Neural progenitor cell (in vitro differentiated cells): ENCODE results near the gene STK11IP. TPM values are rescaled to one million over a fixed set of nuclear protein-coding genes. Genes with fewer than 3 reads are reported as not detected.

ENCODE experiments used
- DNase-seq: peaks from one replicate; pipeline ENCODE4 v3.0.0-alpha.2; 2016; ENCODE audit warnings: low spot score
- H2AFZ ChIP-seq: fragments of 200-600 bp; sonication (generic); replicated peaks from 2 replicates; pipeline ENCODE4 v1.6.1; 2016; ENCODE audit warnings: antibody characterized with exemption
- H3F3A ChIP-seq: fragments of 200-600 bp; sonication (generic); 2 replicates; pipeline ENCODE4 v1.6.1; 2016; ENCODE audit warnings: antibody characterized with exemption, low read depth
- H3K27ac ChIP-seq: fragments of 200-600 bp; sonication (generic); 2 replicates; pipeline ENCODE4 v1.5.1; 2016; ENCODE audit warnings: mild to moderate bottlenecking
- H3K27me3 ChIP-seq: fragments of 200-600 bp; sonication (generic); 2 replicates; pipeline ENCODE4 v1.6.1; 2016; ENCODE audit warnings: mild to moderate bottlenecking, moderate library complexity
- H3K36me3 ChIP-seq: fragments of 200-600 bp; sonication (generic); 2 replicates; pipeline ENCODE4 v1.5.1; 2016
- H3K4me1 ChIP-seq: fragments of 200-600 bp; sonication (generic); 2 replicates; pipeline ENCODE4 v1.6.1; 2016; ENCODE audit warnings: mixed run types
- H3K4me2 ChIP-seq: fragments of 200-600 bp; sonication (generic); 2 replicates; pipeline ENCODE4 v1.6.1; 2016
- H3K4me3 ChIP-seq: fragments of 200-600 bp; sonication (generic); 2 replicates; pipeline ENCODE4 v1.5.1; 2016
- H3K79me2 ChIP-seq: fragments of 200-600 bp; sonication (generic); 2 replicates; pipeline ENCODE4 v1.6.1; 2016; ENCODE audit warnings: low read depth
- H3K9ac ChIP-seq: fragments of 200-600 bp; sonication (generic); 2 replicates; pipeline ENCODE4 v1.6.1; 2016
- H3K9me3 ChIP-seq: fragments of 200-600 bp; sonication (generic); 2 replicates; pipeline ENCODE4 v1.5.1; 2016; ENCODE audit warnings: low read depth
- H4K20me1 ChIP-seq: fragments of 200-600 bp; sonication (generic); 2 replicates; pipeline ENCODE4 v1.6.1; 2016; ENCODE audit warnings: low read depth
- H3K27ac Mint-ChIP-seq: 3 replicates; pipeline ENCODE4 v1.8.0; 2021; ENCODE audit warnings: mixed read lengths
- H3K27me3 Mint-ChIP-seq: 2 replicates; pipeline ENCODE4 v1.8.0; 2022; ENCODE audit warnings: low read depth, mild to moderate bottlenecking, inconsistent platforms, moderate library complexity, mixed read lengths; ENCODE audit not compliant: insufficient read depth
- H3K36me3 Mint-ChIP-seq: 3 replicates; pipeline ENCODE4 v1.8.0; 2021; ENCODE audit warnings: mixed read lengths
- H3K4me1 Mint-ChIP-seq: 3 replicates; pipeline ENCODE4 v1.8.0; 2021; ENCODE audit warnings: mixed read lengths
- H3K4me3 Mint-ChIP-seq: 3 replicates; pipeline ENCODE4 v1.8.0; 2021; ENCODE audit warnings: mild to moderate bottlenecking, moderate library complexity, mixed read lengths
- H3K9me3 Mint-ChIP-seq: 3 replicates; pipeline ENCODE4 v1.8.0; 2020; ENCODE audit warnings: mixed read lengths
- CTCF ChIP-seq: fragments of 200-600 bp; sonication (generic); IDR thresholded peaks from 2 replicates; pipeline ENCODE4 v1.5.1; 2017; ENCODE audit warnings: antibody characterized with exemption, mild to moderate bottlenecking
- EZH2 ChIP-seq: fragments of 200-600 bp; sonication (generic); IDR thresholded peaks from 2 replicates; pipeline ENCODE4 v1.6.1; 2017; ENCODE audit warnings: antibody characterized with exemption, mild to moderate bottlenecking, moderate library complexity
- EZH2phosphoT487 ChIP-seq: fragments of 200-600 bp; sonication (generic); IDR thresholded peaks from 2 replicates; pipeline ENCODE4 v1.6.1; 2017; ENCODE audit warnings: antibody characterized with exemption
- total RNA-seq: library from RNA; depleted of rRNA; stranded (reverse); fragments of >200 nt; gene quantifications from 2 replicates; pipeline ENCODE4 v1.2.3, GENCODE V29; 2015; ENCODE audit warnings: low replicate concordance

The STK11IP gene
- total RNA-seq, 1 donor from 2014 or later = 16.8 TPM

GRCh38 chr2:219595256-219595655, 2.4 kb upstream of the STK11IP start:
- Histone ChIP-seq H3K9me3 (no peaks in the 10 kb centered on the region), H3K79me2 (no peaks in the 10 kb centered on the region), H3K27ac (no peak overlapping the region), H3K4me3 (no peak overlapping the region), H2AFZ (no peak overlapping the region), H3K4me1 (peaks cover 6% of the 10 kb centered on the region), H3F3A (peaks cover 27% of the 10 kb centered on the region), H4K20me1 (no peaks in the 10 kb centered on the region), H3K9ac (no peak overlapping the region), H3K4me2 (no peak overlapping the region), H3K36me3 (no peaks in the 10 kb centered on the region), H3K27me3 (no peaks in the 10 kb centered on the region)
- TF ChIP-seq EZH2phosphoT487 = no peak
- no peak for TF ChIP-seq EZH2
- no peak for TF ChIP-seq CTCF
- H3K9me3 Mint-ChIP-seq = no peaks in the 10 kb centered on the region
- H3K27ac Mint-ChIP-seq = peak overlapping the region; percentile 67
- DNase-seq = no peak
- peak overlapping the region; percentile 61 for H3K4me3 Mint-ChIP-seq
- peaks cover 46% of the 10 kb centered on the region for H3K4me1 Mint-ChIP-seq
- H3K27me3 Mint-ChIP-seq = peaks cover 6% of the 10 kb centered on the region
- H3K36me3 Mint-ChIP-seq = no peaks in the 10 kb centered on the region

- peak overlapping the region; percentile 57 for H3K9ac ChIP-seq
- peak overlapping the region; percentile 66 for H3K4me3 ChIP-seq
- no peak for DNase-seq
- H4K20me1 ChIP-seq = no peaks in the 10 kb centered on the region
- H3K27me3 Mint-ChIP-seq = peaks cover 6% of the 10 kb centered on the region
- H2AFZ ChIP-seq = no peak overlapping the region
- H3K27ac ChIP-seq = peak overlapping the region; percentile 54
- H3K4me3 Mint-ChIP-seq = peak overlapping the region; percentile 96
- H3K27me3 ChIP-seq = no peaks in the 10 kb centered on the region
- H3F3A ChIP-seq = peaks cover 27% of the 10 kb centered on the region
- peaks cover 6% of the 10 kb centered on the region for H3K4me1 ChIP-seq
- no peaks in the 10 kb centered on the region for H3K36me3 ChIP-seq
- no peaks in the 10 kb centered on the region for H3K9me3 Mint-ChIP-seq
- H3K79me2 ChIP-seq = no peaks in the 10 kb centered on the region
- H3K4me2 ChIP-seq = peak overlapping the region; percentile 84
- TF ChIP-seq EZH2 (no peak), CTCF (no peak), EZH2phosphoT487 (no peak)
- peaks cover 41% of the 10 kb centered on the region for H3K4me1 Mint-ChIP-seq
- H3K27ac Mint-ChIP-seq = peak overlapping the region; percentile 97
- peaks cover 3% of the 10 kb centered on the region for H3K36me3 Mint-ChIP-seq
- no peaks in the 10 kb centered on the region for H3K9me3 ChIP-seq
These were observed 604 bp upstream of the STK11IP start for GRCh38 chr2:219596954-219597551.

- Mint-ChIP-seq H3K27ac (peak overlapping the region; percentile 72), H3K9me3 (no peaks in the 10 kb centered on the region), H3K27me3 (peaks cover 6% of the 10 kb centered on the region), H3K4me1 (peaks cover 28% of the 10 kb centered on the region), H3K4me3 (peak overlapping the region; percentile 96), H3K36me3 (peaks cover 6% of the 10 kb centered on the region)
- Histone ChIP-seq H3F3A (peaks cover 27% of the 10 kb centered on the region), H3K4me1 (peaks cover 6% of the 10 kb centered on the region), H3K9ac (no peak overlapping the region), H3K27me3 (no peaks in the 10 kb centered on the region), H3K27ac (no peak overlapping the region), H2AFZ (peak overlapping the region; percentile 89), H3K4me2 (peak overlapping the region; percentile 84), H3K4me3 (peak overlapping the region; percentile 66), H3K79me2 (no peaks in the 10 kb centered on the region), H3K36me3 (no peaks in the 10 kb centered on the region), H3K9me3 (no peaks in the 10 kb centered on the region), H4K20me1 (no peaks in the 10 kb centered on the region)
- DNase-seq = no peak
- no peak for TF ChIP-seq EZH2
- TF ChIP-seq EZH2phosphoT487 = no peak
- no peak for TF ChIP-seq CTCF
These were observed 836 bp downstream of the STK11IP start for GRCh38 chr2:219598308-219599078.
